Esophagus mucosa (tissue), 1 donor: ENCODE results near the gene CENPF. TPM values are rescaled to one million over a fixed set of nuclear protein-coding genes. Genes with fewer than 3 reads are reported as not detected.
"Not testable (repeated sequence)": the region's sequence is repeated elsewhere in the genome, so short reads cannot be mapped to it uniquely, and the experiment has no call there.

Experiments
- ATAC-seq: fragments of 200-7000 bp; cut with Tn5 transposase; one replicate; pipeline ENCODE4 v1.9.1; 2020
- total RNA-seq: library from RNA; stranded (reverse); gene quantifications from one replicate; pipeline ENCODE4 v1.2.4, GENCODE V29; 2023
- donor health status: DM: yes; HTN: yes; CAD: no.

Gene CENPF
- total RNA-seq, 1 donor from 2014 or later: 28.1 TPM

DNA sequence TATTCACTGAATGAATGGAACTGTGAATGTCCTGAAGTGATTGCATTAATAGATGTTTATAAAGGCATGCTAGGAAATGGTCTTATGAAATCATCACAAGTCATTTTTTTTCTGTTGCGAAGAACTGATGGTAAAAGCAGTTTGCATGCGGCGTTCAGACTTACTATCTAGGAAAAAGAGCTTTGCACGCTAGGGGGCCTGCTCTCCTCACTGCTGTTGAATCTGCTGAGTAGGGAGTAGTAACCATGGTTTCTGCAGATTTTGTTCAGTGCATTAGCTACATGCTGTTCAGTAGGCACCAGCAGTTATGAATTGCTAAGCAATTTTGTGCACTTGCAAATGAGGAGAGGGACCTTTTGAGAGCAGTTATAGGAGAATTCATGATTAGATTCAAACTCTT lies 57.9 kb downstream of the CENPF start:
- no peak for ATAC-seq

DNA sequence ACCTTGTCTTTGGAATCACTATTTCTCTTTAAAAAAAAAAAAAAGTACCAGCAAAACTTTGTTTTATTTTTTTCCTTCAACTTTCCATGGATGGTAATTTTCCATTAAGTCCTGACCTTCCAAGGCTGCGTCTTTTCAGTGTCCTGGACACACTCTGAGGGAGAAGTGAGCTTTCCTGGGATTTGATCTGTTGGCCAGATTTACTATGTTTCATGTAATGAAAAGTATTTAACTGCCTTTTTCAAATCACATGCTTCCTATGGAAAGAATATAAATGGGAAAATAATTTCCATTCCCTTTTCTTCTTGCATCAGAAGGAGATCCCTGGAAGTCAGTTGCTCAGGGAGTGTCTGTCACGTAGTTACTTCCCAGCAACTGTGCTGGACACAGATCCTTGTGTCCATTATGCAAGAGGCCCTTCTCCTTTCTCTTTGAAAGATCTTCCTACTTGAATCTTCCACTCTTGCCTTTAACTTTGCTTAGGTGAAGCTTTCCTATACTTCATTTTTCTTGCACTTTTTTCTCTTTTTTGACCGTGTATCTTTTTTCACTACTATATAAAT lies 59.3 kb downstream of the CENPF start:
- ATAC-seq: no peak

DNA sequence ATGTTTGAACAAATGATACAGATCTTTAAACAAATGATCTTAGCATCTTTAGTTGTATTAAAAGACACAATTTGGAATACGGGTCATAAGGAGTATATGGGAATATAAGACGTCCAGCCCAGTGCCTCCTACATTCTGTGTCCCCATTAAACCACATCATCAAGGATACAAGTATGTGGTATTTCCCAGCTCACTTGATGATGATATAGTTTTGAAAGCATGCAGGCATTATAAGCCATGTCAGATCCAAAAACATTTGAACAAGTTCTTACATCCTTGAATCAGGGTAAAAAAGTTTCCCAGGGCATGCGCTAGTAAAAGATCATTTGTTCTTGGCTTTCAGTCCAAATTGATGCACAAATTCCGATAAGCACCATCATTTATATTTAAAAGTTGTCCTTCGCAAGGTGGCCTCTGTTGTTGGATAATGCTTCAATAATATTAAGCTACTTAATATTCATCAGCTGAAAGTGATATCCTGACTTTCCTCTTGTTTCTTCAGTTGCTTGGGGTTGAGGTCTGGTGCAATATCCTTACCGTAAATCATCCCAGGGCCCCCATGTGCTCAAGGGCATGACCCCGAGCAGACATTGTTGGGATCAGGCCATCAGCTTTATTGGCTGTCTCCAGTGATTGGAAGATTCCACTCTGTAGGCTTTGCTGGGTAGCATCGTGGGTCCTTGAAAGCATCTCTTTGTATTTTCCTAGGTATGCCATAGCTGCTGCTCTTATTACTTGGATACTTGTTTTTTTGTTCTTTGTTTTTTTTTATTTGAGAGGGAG lies 61.8 kb downstream of the CENPF start:
- ATAC-seq: no peak

DNA sequence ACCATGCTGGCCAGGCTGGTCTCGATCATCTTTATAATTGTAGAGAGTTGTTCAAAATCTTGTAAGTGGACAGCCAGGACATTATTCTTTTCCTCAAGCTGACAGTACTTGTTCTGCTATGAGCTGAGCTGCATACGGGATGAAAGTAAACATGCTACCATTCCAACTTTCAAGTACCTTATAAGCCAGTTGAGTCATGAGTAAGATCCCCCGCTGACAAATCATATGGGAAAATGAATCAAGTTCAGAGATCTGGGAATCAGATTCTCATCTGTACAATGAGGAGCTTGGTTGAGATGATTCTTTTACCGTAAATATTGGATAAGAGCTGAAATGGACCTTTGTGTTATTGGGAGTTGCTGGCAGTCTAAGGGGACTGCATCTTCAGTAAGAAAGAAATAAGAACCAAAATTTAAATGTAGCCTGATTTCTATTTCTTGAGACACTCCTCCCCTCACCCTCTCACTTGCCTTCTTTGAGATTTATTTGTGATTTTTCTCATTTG lies 62.7 kb downstream of the CENPF start:
- ATAC-seq: no peak

DNA sequence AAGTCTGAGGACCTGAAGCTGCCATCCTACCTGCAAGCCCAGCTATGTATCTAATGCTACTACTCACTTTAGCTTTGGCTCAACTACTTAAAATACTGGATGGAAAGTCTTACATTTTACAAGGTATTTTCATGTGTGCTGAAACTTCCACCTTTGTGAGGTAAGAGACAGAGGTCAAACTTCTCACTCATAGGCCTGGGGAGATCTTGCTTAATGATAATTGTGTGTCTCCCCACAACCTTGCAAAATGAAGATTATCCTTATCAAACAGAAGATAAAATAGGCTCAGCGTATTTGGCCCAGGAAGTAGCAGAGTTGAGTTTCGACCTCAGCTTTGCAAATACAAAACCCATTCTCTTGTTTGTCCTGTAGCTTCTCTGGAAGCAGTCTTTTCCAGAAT lies 63.7 kb downstream of the CENPF start:
- no peak for ATAC-seq

- ATAC-seq: no peak
Measured at GRCh38 chr1:214670098-214670497, 67.1 kb downstream of the CENPF start.

- ATAC-seq: not testable (repeated sequence)
Measured at GRCh38 chr1:214673029-214673428, 70.0 kb downstream of the CENPF start.

DNA sequence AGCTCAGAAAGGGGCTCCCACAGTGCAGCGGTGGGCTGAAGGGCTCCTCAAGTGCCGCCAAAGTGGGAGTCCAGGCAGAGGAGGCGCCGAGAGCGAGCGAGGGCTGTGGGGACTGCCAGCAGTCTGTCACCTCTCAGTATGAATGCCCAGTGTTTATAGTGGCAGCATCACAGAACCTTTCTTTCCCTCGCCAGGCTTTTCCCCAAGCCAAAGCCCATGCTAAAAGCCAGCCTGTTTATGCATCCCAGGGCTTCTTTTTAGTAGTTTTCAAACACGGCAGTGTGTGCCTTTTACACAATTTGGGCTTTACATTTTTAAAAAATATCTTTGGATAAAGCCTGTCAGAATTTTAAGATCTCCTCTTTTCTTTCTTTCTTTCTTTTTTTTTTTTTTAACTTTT lies 70.6 kb downstream of the CENPF start:
- no peak for ATAC-seq

GRCh38 chr1:214675524-214675923 lies 72.5 kb downstream of the CENPF start:
- not testable (repeated sequence) for ATAC-seq

GRCh38 chr1:214676747-214677146 lies 73.8 kb downstream of the CENPF start:
- ATAC-seq: no peak

GRCh38 chr1:214677945-214678344 lies 75.0 kb downstream of the CENPF start:
- ATAC-seq: no peak

- no peak for ATAC-seq
Measured at GRCh38 chr1:214678386-214678785, 75.4 kb downstream of the CENPF start.

- ATAC-seq: no peak
Measured at GRCh38 chr1:214683621-214684020, 80.6 kb downstream of the CENPF start.

DNA sequence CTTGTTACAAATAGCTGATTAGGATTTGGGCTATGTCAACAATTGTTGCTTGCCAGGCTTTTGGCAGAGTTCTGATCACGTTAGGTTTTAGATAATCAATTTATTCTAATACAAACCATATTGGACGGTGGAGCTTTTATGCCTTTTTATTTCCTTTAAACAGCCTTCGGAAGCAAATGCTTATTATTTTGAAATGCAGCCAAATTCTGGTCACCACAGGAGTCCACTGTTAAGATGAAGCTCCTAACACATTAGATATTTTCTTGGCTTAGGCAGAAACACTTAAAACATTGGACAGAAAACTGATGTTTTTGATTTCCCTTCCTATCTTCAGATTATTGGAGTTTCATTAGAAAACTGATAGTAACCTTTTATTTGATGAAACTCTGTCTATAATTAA lies 82.9 kb downstream of the CENPF start:
- no peak for ATAC-seq

DNA sequence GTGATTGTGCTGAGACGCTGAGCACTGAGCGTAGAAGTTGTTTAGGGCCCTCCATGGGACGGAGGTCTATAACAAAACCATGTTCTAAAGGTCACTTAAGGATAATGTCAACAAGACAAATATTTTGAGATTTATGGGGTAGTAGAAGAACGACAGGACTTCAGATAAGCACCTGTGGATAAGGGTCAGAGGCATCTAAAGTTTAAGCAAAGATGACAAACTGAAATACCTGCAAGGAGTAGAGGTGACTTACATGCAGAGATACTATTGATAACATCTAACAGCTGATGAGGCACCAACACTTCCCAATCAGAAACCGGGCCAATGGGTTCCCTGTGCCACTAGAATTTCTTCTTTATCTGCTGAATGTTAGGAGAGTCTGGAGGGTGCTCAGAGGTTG lies 83.5 kb downstream of the CENPF start:
- ATAC-seq: no peak

DNA sequence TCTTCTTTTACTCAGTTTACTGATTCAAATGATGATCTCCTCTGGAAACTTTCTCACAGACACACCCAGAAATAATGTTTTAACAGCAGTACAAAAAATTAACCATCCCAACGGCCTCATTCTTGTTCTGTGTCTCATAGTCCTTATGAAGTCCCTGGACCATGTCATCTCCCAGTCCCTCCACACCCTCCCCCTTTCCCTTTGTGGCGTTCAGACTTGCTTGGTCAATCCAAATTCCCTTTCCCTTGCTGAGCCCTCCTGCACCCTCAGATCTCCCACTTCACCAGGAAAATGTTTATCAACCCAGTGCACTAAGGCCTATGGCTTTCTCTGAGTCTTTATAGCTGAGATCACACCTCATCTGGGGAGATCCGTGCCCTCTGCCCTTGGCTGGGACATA lies 85.9 kb downstream of the CENPF start:
- ATAC-seq: no peak

- no peak for ATAC-seq
Measured at GRCh38 chr1:214694769-214695168, 91.8 kb downstream of the CENPF start.

- no peak for ATAC-seq
Measured at GRCh38 chr1:214698559-214698958, 95.6 kb downstream of the CENPF start.

- no peak for ATAC-seq
Measured at GRCh38 chr1:214700437-214700836, 97.4 kb downstream of the CENPF start.

DNA sequence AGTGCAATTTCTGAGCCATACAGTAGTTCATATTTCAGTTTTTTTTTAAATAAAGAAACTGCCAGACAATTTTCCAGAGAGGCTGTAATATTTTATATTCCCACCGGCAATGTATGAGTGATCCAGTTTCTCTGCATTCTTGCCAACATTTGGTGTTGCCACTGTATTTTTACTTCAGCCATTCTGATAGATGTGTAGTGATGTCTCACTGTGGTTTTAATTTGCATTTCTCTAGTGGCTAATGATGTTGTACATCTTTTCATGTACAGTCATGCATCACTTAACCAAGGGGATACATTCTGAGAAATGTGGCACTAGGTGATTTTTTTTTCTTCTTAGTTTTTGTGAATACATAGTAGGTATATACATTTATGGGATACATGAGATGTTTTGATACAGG lies 99.6 kb downstream of the CENPF start:
- ATAC-seq: no peak

DNA sequence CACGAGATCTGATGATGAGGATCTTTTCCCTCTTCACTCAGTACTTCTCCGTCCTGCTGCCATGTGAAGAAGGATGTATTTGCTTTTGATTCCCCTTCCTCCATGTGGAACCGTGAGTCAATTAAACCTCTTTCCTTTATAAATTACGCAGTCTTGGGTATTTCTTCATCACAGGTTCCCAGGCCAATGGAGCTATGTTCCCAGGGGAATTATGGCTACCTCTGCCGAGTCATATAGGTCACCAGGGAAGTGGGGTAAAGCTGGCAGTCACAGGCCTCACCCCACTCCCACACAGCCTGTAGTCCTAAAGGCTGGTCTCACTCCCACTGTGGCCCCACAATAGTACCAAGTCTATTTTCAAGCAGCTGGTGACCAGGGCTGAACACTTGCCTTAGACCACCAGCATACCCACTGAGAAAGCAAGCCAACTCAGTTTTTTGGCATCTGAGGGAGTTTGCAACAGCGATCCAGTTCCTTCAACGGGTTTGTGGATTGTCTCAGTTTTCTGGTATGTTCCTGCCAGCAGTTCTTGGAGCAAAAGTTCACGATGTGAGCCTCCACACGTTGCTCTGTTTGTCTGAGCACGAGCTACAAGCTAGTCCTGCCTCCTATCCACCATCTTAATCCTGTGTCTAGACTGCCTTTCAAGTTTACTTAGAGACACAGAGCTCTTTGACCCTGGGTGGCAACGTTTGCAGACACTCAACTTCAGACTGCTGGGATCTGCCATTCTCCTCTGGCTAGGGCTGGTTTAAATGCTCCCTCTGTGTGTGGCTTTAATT lies 104.5 kb downstream of the CENPF start:
- no peak for ATAC-seq

DNA sequence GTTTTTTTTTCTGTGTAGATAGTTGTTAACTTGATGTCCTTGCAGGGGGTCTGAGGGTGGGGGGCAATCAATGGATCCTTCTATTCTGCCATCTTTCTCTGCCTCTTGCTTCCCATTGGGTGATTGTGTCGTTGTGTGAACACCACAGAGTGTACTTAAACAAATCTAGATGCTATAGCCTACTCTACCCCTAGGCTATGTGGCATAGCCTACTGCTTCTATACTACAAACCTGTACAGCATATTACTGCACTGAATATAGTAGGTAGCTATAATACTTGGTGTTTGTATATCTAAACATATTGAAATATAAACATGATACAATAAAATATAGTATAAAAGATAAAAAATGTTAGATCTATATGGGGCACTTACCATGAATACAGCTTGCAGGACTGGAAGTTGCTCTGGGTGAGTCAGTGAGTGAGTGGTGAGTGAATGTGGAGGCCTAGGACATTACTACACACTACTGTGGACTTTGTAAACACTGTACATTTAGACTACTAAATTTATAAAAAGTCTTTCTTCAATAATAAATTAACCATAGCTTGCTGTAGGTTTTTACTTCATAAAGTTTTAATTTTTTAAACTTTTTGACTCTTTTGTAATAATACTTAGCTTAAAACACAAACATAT lies 105.4 kb downstream of the CENPF start:
- no peak for ATAC-seq

- ATAC-seq: no peak
Measured at GRCh38 chr1:214709241-214709640, 106.2 kb downstream of the CENPF start.
